Measurements from ENCODE around the gene LRRC51.
"Not testable (repeated sequence)": the region's sequence is repeated elsewhere in the genome, so short reads cannot be mapped to it uniquely, and the experiment has no call there.

The LRRC51 gene

GRCh38 chr11:72127923-72128322, 47.3 kb downstream of the LRRC51 start:
- no peak for DNase-seq (ENCODE audit: low read depth)
- H3K4me3 ChIP-seq (ENCODE audit: low read depth, low read length), result no peak overlapping the region
- TF ChIP-seq CTCF (IDR thresholded peaks at IDR 0.05; ENCODE audit: low read depth, low read length, missing control alignments), result no peak
- in situ Hi-C loops (cut with HindIII; ENCODE audit: low sequenced_read_pairs), result no loop called here

- in situ Hi-C loops (cut with HindIII; ENCODE audit: low sequenced_read_pairs), result no loop called here
Measured at GRCh38 chr11:72129381-72129780, 48.7 kb downstream of the LRRC51 start.

GRCh38 chr11:72132646-72133045, 52.0 kb downstream of the LRRC51 start:
- DNase-seq (ENCODE audit: low read depth), result no peak
- H3K4me3 ChIP-seq (ENCODE audit: low read depth, low read length), result no peak overlapping the region
- in situ Hi-C loops (cut with HindIII; ENCODE audit: low sequenced_read_pairs), result no loop called here
- TF ChIP-seq CTCF (IDR thresholded peaks at IDR 0.05; ENCODE audit: low read depth, low read length, missing control alignments), result no peak

More at GRCh38 chr11:72129381-72129780, 48.7 kb downstream of the LRRC51 start:
- no peak for DNase-seq (ENCODE audit: low read depth)
- H3K4me3 ChIP-seq (ENCODE audit: low read depth, low read length), result no peak overlapping the region
- TF ChIP-seq CTCF (IDR thresholded peaks at IDR 0.05; ENCODE audit: low read depth, low read length, missing control alignments), result no peak

- DNase-seq (ENCODE audit: low read depth); in situ Hi-C loops (cut with HindIII; ENCODE audit: low sequenced_read_pairs); H3K4me3 ChIP-seq (ENCODE audit: low read depth, low read length): not testable (repeated sequence)
Measured at GRCh38 chr11:72135473-72135872, 54.8 kb downstream of the LRRC51 start, which contains the start of gene FOLR3. Gene FOLR3 (plus strand): TSS chr11:72135725. CDS start chr11:72135953, 228 bp downstream.

- no peak for TF ChIP-seq CTCF (IDR thresholded peaks at IDR 0.05; ENCODE audit: low read depth, low read length, missing control alignments)
- in situ Hi-C loops (cut with HindIII; ENCODE audit: low sequenced_read_pairs), result no loop called here
- no peak overlapping the region for H3K4me3 ChIP-seq (ENCODE audit: low read depth, low read length)
- DNase-seq (ENCODE audit: low read depth), result no peak
Measured at GRCh38 chr11:72135891-72136683, 55.4 kb downstream of the LRRC51 start.

- DNase-seq (ENCODE audit: low read depth), result no peak
- H3K4me3 ChIP-seq (ENCODE audit: low read depth, low read length), result no peak overlapping the region
- in situ Hi-C loops (cut with HindIII; ENCODE audit: low sequenced_read_pairs), result no loop called here
- no peak for TF ChIP-seq CTCF (IDR thresholded peaks at IDR 0.05; ENCODE audit: low read depth, low read length, missing control alignments)
Measured at GRCh38 chr11:72136684-72137262, 56.1 kb downstream of the LRRC51 start.

- in situ Hi-C loops (cut with HindIII; ENCODE audit: low sequenced_read_pairs), result no loop called here
- no peak for DNase-seq (ENCODE audit: low read depth)
- TF ChIP-seq CTCF (IDR thresholded peaks at IDR 0.05; ENCODE audit: low read depth, low read length, missing control alignments), result no peak
- no peak overlapping the region for H3K4me3 ChIP-seq (ENCODE audit: low read depth, low read length)
Measured at GRCh38 chr11:72138821-72139390, 58.3 kb downstream of the LRRC51 start.

All from astrocyte of the cerebellum (primary cell).